Central memory CD8-positive, alpha-beta T cell (primary cell): Measurements from ENCODE around the gene ZBTB7C.

Source experiments
- ATAC-seq: fragments of 150-1000 bp; cut with Tn5 transposase; replicated peaks from 2 replicates; pipeline ENCODE4 v1.10.0; 2022; ENCODE audit warnings: mild to moderate bottlenecking, moderate FRiP score, moderate number of reproducible peaks; ENCODE audit not compliant: poor library complexity, severe bottlenecking; ENCODE audit errors: extremely low read depth
- DNase-seq, 2 donors: peaks; one replicate each; pipeline ENCODE4 v3.0.0; 2021; ENCODE audit warnings: low spot score in 2 of 2
- H3K27ac Mint-ChIP-seq: one replicate; pipeline ENCODE4 v1.8.0; 2022; ENCODE audit warnings: low read depth, mild to moderate bottlenecking, moderate library complexity, mixed read lengths
- H3K27me3 Mint-ChIP-seq: one replicate; pipeline ENCODE4 v1.8.0; 2022; ENCODE audit warnings: mixed read lengths
- H3K36me3 Mint-ChIP-seq: one replicate; pipeline ENCODE4 v1.8.0; 2022; ENCODE audit warnings: mild to moderate bottlenecking, moderate library complexity, mixed read lengths; ENCODE audit not compliant: insufficient read depth
- H3K4me1 Mint-ChIP-seq: one replicate; pipeline ENCODE4 v1.8.0; 2022; ENCODE audit warnings: mixed read lengths
- H3K4me3 Mint-ChIP-seq: one replicate; pipeline ENCODE4 v1.8.0; 2022; ENCODE audit warnings: mild to moderate bottlenecking, moderate library complexity, mixed read lengths
- H3K9me3 Mint-ChIP-seq: one replicate; pipeline ENCODE4 v1.8.0; 2022; ENCODE audit warnings: mixed read lengths

The ZBTB7C gene

GRCh38 chr18:48065601-48065995, 343.6 kb downstream of the ZBTB7C start:
- peaks cover 12% of the 10 kb centered on the region for H3K27me3 Mint-ChIP-seq
- peaks cover 2% of the 10 kb centered on the region for H3K36me3 Mint-ChIP-seq
- DNase-seq (no peak), ATAC-seq (no peak)
- H3K4me3 Mint-ChIP-seq = no peak overlapping the region
- no peak overlapping the region for H3K27ac Mint-ChIP-seq
- H3K9me3 Mint-ChIP-seq = no peaks in the 10 kb centered on the region
- H3K4me1 Mint-ChIP-seq = no peaks in the 10 kb centered on the region

GRCh38 chr18:48064978-48065600, 344.1 kb downstream of the ZBTB7C start:
- Mint-ChIP-seq H3K27me3 (peaks cover 14% of the 10 kb centered on the region), H3K9me3 (no peaks in the 10 kb centered on the region), H3K4me3 (no peak overlapping the region), H3K4me1 (no peaks in the 10 kb centered on the region), H3K27ac (no peak overlapping the region), H3K36me3 (peaks cover 2% of the 10 kb centered on the region)
- ATAC-seq (no peak), DNase-seq (no peak)

GRCh38 chr18:48061781-48062570, 347.2 kb downstream of the ZBTB7C start:
- DNase-seq (no peak), ATAC-seq (no peak)
- H3K4me1 Mint-ChIP-seq = no peaks in the 10 kb centered on the region
- H3K4me3 Mint-ChIP-seq = no peak overlapping the region
- H3K27me3 Mint-ChIP-seq = peaks cover 43% of the 10 kb centered on the region
- H3K9me3 Mint-ChIP-seq = no peaks in the 10 kb centered on the region
- no peak overlapping the region for H3K27ac Mint-ChIP-seq
- peaks cover 2% of the 10 kb centered on the region for H3K36me3 Mint-ChIP-seq

- H3K27me3 Mint-ChIP-seq = peaks cover 53% of the 10 kb centered on the region
- DNase-seq (no peak), ATAC-seq (no peak)
- H3K4me1 Mint-ChIP-seq = no peaks in the 10 kb centered on the region
- H3K9me3 Mint-ChIP-seq = no peaks in the 10 kb centered on the region
- no peak overlapping the region for H3K27ac Mint-ChIP-seq
- no peak overlapping the region for H3K4me3 Mint-ChIP-seq
- peaks cover 2% of the 10 kb centered on the region for H3K36me3 Mint-ChIP-seq
Observed at GRCh38 chr18:48060970-48061369, 348.2 kb downstream of the ZBTB7C start.

- no peak overlapping the region for H3K4me3 Mint-ChIP-seq
- no peak for ATAC-seq
- H3K27me3 Mint-ChIP-seq = peaks cover 59% of the 10 kb centered on the region
- H3K9me3 Mint-ChIP-seq = no peaks in the 10 kb centered on the region
- no peak for DNase-seq
- H3K4me1 Mint-ChIP-seq = no peaks in the 10 kb centered on the region
- no peak overlapping the region for H3K27ac Mint-ChIP-seq
- H3K36me3 Mint-ChIP-seq = peaks cover 2% of the 10 kb centered on the region
Observed at GRCh38 chr18:48060346-48060745, 348.8 kb downstream of the ZBTB7C start.

GRCh38 chr18:48059455-48060010, 349.6 kb downstream of the ZBTB7C start:
- Mint-ChIP-seq H3K36me3 (peaks cover 2% of the 10 kb centered on the region), H3K4me1 (no peaks in the 10 kb centered on the region), H3K27me3 (peaks cover 67% of the 10 kb centered on the region), H3K27ac (no peak overlapping the region), H3K9me3 (no peaks in the 10 kb centered on the region), H3K4me3 (no peak overlapping the region)
- DNase-seq = no peak
- ATAC-seq = no peak

- Mint-ChIP-seq H3K27me3 (peaks cover 78% of the 10 kb centered on the region), H3K4me3 (no peak overlapping the region), H3K27ac (no peak overlapping the region), H3K9me3 (no peaks in the 10 kb centered on the region), H3K36me3 (peaks cover 2% of the 10 kb centered on the region), H3K4me1 (no peaks in the 10 kb centered on the region)
- DNase-seq (no peak), ATAC-seq (no peak)
Observed at GRCh38 chr18:48058486-48058885, 350.7 kb downstream of the ZBTB7C start.

- peaks cover 2% of the 10 kb centered on the region for H3K36me3 Mint-ChIP-seq
- H3K4me1 Mint-ChIP-seq = no peaks in the 10 kb centered on the region
- H3K27ac Mint-ChIP-seq = no peak overlapping the region
- no peak overlapping the region for H3K4me3 Mint-ChIP-seq
- peaks cover 93% of the 10 kb centered on the region for H3K27me3 Mint-ChIP-seq
- no peak for DNase-seq
- no peaks in the 10 kb centered on the region for H3K9me3 Mint-ChIP-seq
- ATAC-seq = no peak
Observed at GRCh38 chr18:48057018-48057417, 352.2 kb downstream of the ZBTB7C start.

- H3K27me3 Mint-ChIP-seq = peaks cover 97% of the 10 kb centered on the region
- no peak overlapping the region for H3K27ac Mint-ChIP-seq
Observed at GRCh38 chr18:48055351-48055750, 353.8 kb downstream of the ZBTB7C start.

GRCh38 chr18:48053881-48054816, 355.0 kb downstream of the ZBTB7C start:
- no peak overlapping the region for H3K27ac Mint-ChIP-seq
- H3K36me3 Mint-ChIP-seq = no peaks in the 10 kb centered on the region
- ATAC-seq = no peak
- no peaks in the 10 kb centered on the region for H3K4me1 Mint-ChIP-seq
- H3K4me3 Mint-ChIP-seq = no peak overlapping the region
- no peak for DNase-seq
- H3K9me3 Mint-ChIP-seq = no peaks in the 10 kb centered on the region
- peaks cover 85% of the 10 kb centered on the region for H3K27me3 Mint-ChIP-seq

More at GRCh38 chr18:48055351-48055750, 353.8 kb downstream of the ZBTB7C start:
- Mint-ChIP-seq H3K4me1 (no peaks in the 10 kb centered on the region), H3K4me3 (no peak overlapping the region), H3K36me3 (no peaks in the 10 kb centered on the region), H3K9me3 (no peaks in the 10 kb centered on the region)
- DNase-seq (no peak), ATAC-seq (no peak)

- DNase-seq = no peak
- Mint-ChIP-seq H3K27ac (no peak overlapping the region), H3K4me3 (no peak overlapping the region), H3K27me3 (peaks cover 81% of the 10 kb centered on the region), H3K36me3 (no peaks in the 10 kb centered on the region), H3K4me1 (no peaks in the 10 kb centered on the region), H3K9me3 (no peaks in the 10 kb centered on the region)
- ATAC-seq = no peak
Observed at GRCh38 chr18:48052842-48053241, 356.3 kb downstream of the ZBTB7C start.
